ENCODE measurements around the gene ZNF22. TPM values are rescaled to one million over a fixed set of nuclear protein-coding genes. Genes with fewer than 3 reads are reported as not detected.

The ZNF22 gene
- total RNA-seq, 1 experiment from 2014 or later: 36.9 TPM

- H4K5ac ChIP-seq (ENCODE audit: insufficient read length, low read depth, low read length): no peak overlapping the region
- no peak overlapping the region for H4K8ac ChIP-seq (replicated peaks; ENCODE audit: insufficient read length, low read depth, low read length)
- H3T11ph ChIP-seq (ENCODE audit: low read length): no peak overlapping the region
- H3K23ac ChIP-seq (ENCODE audit: insufficient read length, low read depth, low read length): no peak overlapping the region
- H3K79me2 ChIP-seq (ENCODE audit: insufficient read depth, low read length): no peaks in the 10 kb centered on the region; the same call in 1 of the 2 replicates
- Mint-ChIP-seq H3K4me1 (peaks cover 46 to 48% of the 10 kb centered on the region in 2 experiments), H3K9me3 (peaks cover 5 to 18% of the 10 kb centered on the region in 2 experiments; a peak in 4 of 5 replicates), H3K27ac (no peak overlapping the region), H3K36me3 (ENCODE audit: insufficient read depth in 1 of 3, low read depth in 3 of 3) (peaks cover 7 to 22% (median 11%) of the 10 kb centered on the region in 3 experiments), H3K4me3 (no peak overlapping the region), H3K27me3 (ENCODE audit: low read depth) (peaks cover 12% of the 10 kb centered on the region)
- no peaks in the 10 kb centered on the region for H3K27me3 ChIP-seq (ENCODE audit: insufficient read depth, low read length)
- H3K14ac ChIP-seq (ENCODE audit: insufficient read depth, low read length): no peak overlapping the region
- peaks cover 2% of the 10 kb centered on the region for H3K79me1 ChIP-seq (ENCODE audit: insufficient read depth, low read depth, low read length, poor library complexity, severe bottlenecking)
- H3K9me3 ChIP-seq (ENCODE audit: control insufficient read depth, low read depth, low read length): no peaks in the 10 kb centered on the region
- no peak overlapping the region for H3K27ac ChIP-seq (ENCODE audit: insufficient read length, low read depth, low read length)
- no peak for TF ChIP-seq CTCF (conservative IDR thresholded peaks at IDR 0.05)
- peaks cover 5% of the 10 kb centered on the region for H3K23me2 ChIP-seq (ENCODE audit: insufficient read length, low read depth, low read length, poor library complexity, severe bottlenecking)
- H2AFZ ChIP-seq (ENCODE audit: low read length): no peak overlapping the region
- H2AK5ac ChIP-seq (ENCODE audit: insufficient read length, low read length): no peak overlapping the region
- no peaks in the 10 kb centered on the region for H4K20me1 ChIP-seq (ENCODE audit: control insufficient read depth, insufficient read depth, insufficient read length)
- no peak overlapping the region for H2BK5ac ChIP-seq (ENCODE audit: insufficient read length, low read length)
- H3K4me1 ChIP-seq (ENCODE audit: insufficient read depth, low read length): no peaks in the 10 kb centered on the region; the same call in none of the 2 replicates
- H3K9ac ChIP-seq (ENCODE audit: extremely low read depth, insufficient read length, low read length): no peak overlapping the region
- no peak overlapping the region for H3K18ac ChIP-seq (ENCODE audit: insufficient read length, low read depth, low read length)
- no peak for DNase-seq
- no peak overlapping the region for H3K56ac ChIP-seq (ENCODE audit: insufficient read length, low read depth, low read length)
- no peak overlapping the region for H2BK20ac ChIP-seq (ENCODE audit: low read depth, low read length, poor library complexity, severe bottlenecking)
- no peak overlapping the region for H2BK120ac ChIP-seq (ENCODE audit: low read depth, low read length, poor library complexity, severe bottlenecking)
- WGBS (ENCODE audit: extremely low coverage, insufficient read length, low lambda C conversion rate): no CpG with 5 or more reads among the region's 6 CpGs
- no peak overlapping the region for H2BK15ac ChIP-seq (ENCODE audit: low read depth, low read length)
- H3K4me2 ChIP-seq (ENCODE audit: insufficient read depth, insufficient read length, low read length): no peak overlapping the region
- H2BK12ac ChIP-seq (ENCODE audit: insufficient read length, low read depth, low read length): no peak overlapping the region
- H3K4ac ChIP-seq (ENCODE audit: low read depth, low read length): no peak overlapping the region
- no peak overlapping the region for H4K91ac ChIP-seq (ENCODE audit: insufficient read length, low read depth, low read length)
These were observed 2.5 kb upstream of the ZNF22 start for GRCh38 chr10:44998146-44998631.

Measured in H9 (cell line).